Esophagus (tissue), 2 donors: ENCODE data around the gene RFXANK. TPM values are rescaled to one million over a fixed set of nuclear protein-coding genes. Genes with fewer than 3 reads are reported as not detected.
"Not testable (repeated sequence)": the region's sequence is repeated elsewhere in the genome, so short reads cannot be mapped to it uniquely, and the experiment has no call there.

Source experiments
- H3K27ac ChIP-seq, 2 donors: one replicate each; pipeline ENCODE4 v1.5.1; 2013; ENCODE audit warnings: low read depth in 2 of 2, mild to moderate bottlenecking in 2 of 2, inconsistent platforms in 1 of 2, low read length in 1 of 2, moderate library complexity in 1 of 2
- H3K27me3 ChIP-seq, 2 donors: one replicate each; pipeline ENCODE4 v1.6.1; 2013; ENCODE audit warnings: low read length in 2 of 2, control low read depth in 1 of 2, mild to moderate bottlenecking in 1 of 2; ENCODE audit not compliant: insufficient read depth in 2 of 2, control insufficient read depth in 1 of 2
- H3K36me3 ChIP-seq, 2 donors: one replicate each; pipeline ENCODE4 v1.6.1; 2013; ENCODE audit warnings: low read length in 1 of 2; ENCODE audit not compliant: control insufficient read depth in 2 of 2, insufficient read depth in 2 of 2
- H3K4me1 ChIP-seq, 2 donors: one replicate each; pipeline ENCODE4 v1.6.1; 2013; ENCODE audit warnings: low read length in 1 of 2; ENCODE audit not compliant: control insufficient read depth in 2 of 2, insufficient read depth in 2 of 2
- H3K4me3 ChIP-seq, 2 donors: one replicate each; pipeline ENCODE4 v1.5.1; 2013; ENCODE audit warnings: low read length in 2 of 2, mild to moderate bottlenecking in 2 of 2, low read depth in 1 of 2, moderate library complexity in 1 of 2
- H3K9me3 ChIP-seq, 2 donors: one replicate each; pipeline ENCODE4 v1.6.1; 2013; ENCODE audit warnings: mild to moderate bottlenecking in 2 of 2, low read depth in 1 of 2, low read length in 1 of 2, moderate library complexity in 1 of 2; ENCODE audit not compliant: control insufficient read depth in 2 of 2, insufficient read depth in 1 of 2
- WGBS, 2 donors: extraction: QIAGEN DNeasy Blood & Tissue Kit; methylation state at CpG; one replicate each; pipeline ENCODE4 v1.1.7; 2013; 5-methylcytosine and 5-hydroxymethylcytosine counted together
- polyA plus RNA-seq, 2 donors: library from polyadenylated mRNA; stranded (reverse); fragments of 200-250 nt; gene quantifications; one replicate each; pipeline ENCODE4 v1.2.3, GENCODE V29; 2013
- donor health status: healthy with polysubstance abuse.
- donor health status: Bipolar disorder and iron deficiency.

Gene RFXANK
- polyA plus RNA-seq, 2 donors, result 73.6 to 94.1 TPM

GRCh38 chr19:19169236-19170052 is 22.6 kb upstream of the RFXANK start:
- 75 to 81% methylated on average over 9 of the region's 9 CpGs for WGBS, 2 donors
- H3K4me3 ChIP-seq, result peak overlapping the region in 1 of 2 donors; percentile 12
- no peaks in the 10 kb centered on the region for H3K9me3 ChIP-seq
- no peaks in the 10 kb centered on the region for H3K36me3 ChIP-seq
- no peaks in the 10 kb centered on the region for H3K27me3 ChIP-seq
- H3K4me1 ChIP-seq, result peaks cover 2 to 6% of the 10 kb centered on the region in 2 donors
- H3K27ac ChIP-seq, result no peak overlapping the region

- peaks cover 2 to 6% of the 10 kb centered on the region in 2 donors for H3K4me1 ChIP-seq
- 15 to 16% methylated on average over 56 of the region's 56 CpGs for WGBS, 2 donors
- H3K27ac ChIP-seq, result no peak within 1 kb of the TSS
- no peaks in the 10 kb centered on the region for H3K9me3 ChIP-seq
- no peaks in the 10 kb centered on the region for H3K27me3 ChIP-seq
- no peaks in the 10 kb centered on the region for H3K36me3 ChIP-seq
- H3K4me3 ChIP-seq, result peak within 1 kb of the TSS in 1 of 2 donors; percentile 12
Measured at GRCh38 chr19:19170053-19170872, 21.8 kb upstream of the RFXANK start, which contains the start of gene MEF2B. TSS of gene MEF2B (minus strand) at chr19:19170263. CDS start at chr19:19150735, 19,528 bp downstream.

- Histone ChIP-seq H3K9me3 (no peaks in the 10 kb centered on the region), H3K27me3 (no peaks in the 10 kb centered on the region), H3K36me3 (peaks cover 0 to under 1% of the 10 kb centered on the region in 2 donors), H3K27ac (no peak overlapping the region), H3K4me3 (no peak overlapping the region), H3K4me1 (peaks cover 2 to 6% of the 10 kb centered on the region in 2 donors)
- 81 to 83% methylated on average over 6 of the region's 6 CpGs for WGBS, 2 donors
Measured at GRCh38 chr19:19170873-19171672, 21.0 kb upstream of the RFXANK start.

- Histone ChIP-seq H3K27ac (no peak overlapping the region), H3K36me3 (peaks cover 0 to 7% of the 10 kb centered on the region in 2 donors), H3K4me1 (peaks cover 2 to 6% of the 10 kb centered on the region in 2 donors), H3K4me3 (no peak overlapping the region), H3K9me3 (no peaks in the 10 kb centered on the region), H3K27me3 (no peaks in the 10 kb centered on the region)
- WGBS, 2 donors, result 58 to 73% methylated on average over 8 of the region's 8 CpGs
Measured at GRCh38 chr19:19171821-19172532, 20.1 kb upstream of the RFXANK start.

GRCh38 chr19:19173243-19173642 is 18.8 kb upstream of the RFXANK start:
- H3K27me3 ChIP-seq, H3K4me3 ChIP-seq, H3K27ac ChIP-seq, H3K4me1 ChIP-seq, H3K9me3 ChIP-seq: not testable (repeated sequence)
- 88 to 95% methylated on average over 5 of the region's 5 CpGs for WGBS, 2 donors
- peaks cover 0 to 13% of the 10 kb centered on the region in 2 donors for H3K36me3 ChIP-seq

GRCh38 chr19:19176950-19177349 is 15.1 kb upstream of the RFXANK start:
- Histone ChIP-seq H3K9me3 (no peaks in the 10 kb centered on the region), H3K4me3 (no peak overlapping the region), H3K27me3 (no peaks in the 10 kb centered on the region), H3K36me3 (peaks cover 9 to 26% of the 10 kb centered on the region in 2 donors), H3K4me1 (no peaks in the 10 kb centered on the region), H3K27ac (no peak overlapping the region)
- WGBS, 2 donors, result 89 to 96% methylated on average over 8 of the region's 8 CpGs

GRCh38 chr19:19179548-19180441 is 12.3 kb upstream of the RFXANK start:
- H3K9me3 ChIP-seq, result no peaks in the 10 kb centered on the region
- H3K27ac ChIP-seq, result no peak overlapping the region
- no peaks in the 10 kb centered on the region for H3K27me3 ChIP-seq
- no peak overlapping the region for H3K4me3 ChIP-seq
- peaks cover 9 to 34% of the 10 kb centered on the region in 2 donors for H3K36me3 ChIP-seq
- 89% methylated on average over 17 of the region's 17 CpGs for WGBS, 2 donors
- H3K4me1 ChIP-seq, result no peaks in the 10 kb centered on the region

- no peaks in the 10 kb centered on the region for H3K9me3 ChIP-seq
- peaks cover 9 to 28% of the 10 kb centered on the region in 2 donors for H3K36me3 ChIP-seq
- 92 to 95% methylated on average over 9 of the region's 9 CpGs for whole genome bisulfite sequencing, 2 donors
- no peaks in the 10 kb centered on the region for H3K4me1 ChIP-seq
- no peak overlapping the region for H3K27ac ChIP-seq
- H3K4me3 ChIP-seq, result no peak overlapping the region
- H3K27me3 ChIP-seq, result no peaks in the 10 kb centered on the region
Measured at GRCh38 chr19:19181488-19181998, 10.5 kb upstream of the RFXANK start.
